SKM-1 treated with dmso at 0.1 percent for 144 hours (cell line): Measurements from ENCODE around the gene ARFGEF2.
"Not testable (repeated sequence)": the region's sequence is repeated elsewhere in the genome, so short reads cannot be mapped to it uniquely, and the experiment has no call there.

Experiments
- DNase-seq: peaks from one replicate; lab custom pipeline; 2025; ENCODE audit not compliant: unreplicated experiment; lab: John Stamatoyannopoulos, UW

ARFGEF2 gene

GRCh38 chr20:48926821-48927220 is 5.3 kb downstream of the ARFGEF2 start:
- DNase-seq: no peak

DNA sequence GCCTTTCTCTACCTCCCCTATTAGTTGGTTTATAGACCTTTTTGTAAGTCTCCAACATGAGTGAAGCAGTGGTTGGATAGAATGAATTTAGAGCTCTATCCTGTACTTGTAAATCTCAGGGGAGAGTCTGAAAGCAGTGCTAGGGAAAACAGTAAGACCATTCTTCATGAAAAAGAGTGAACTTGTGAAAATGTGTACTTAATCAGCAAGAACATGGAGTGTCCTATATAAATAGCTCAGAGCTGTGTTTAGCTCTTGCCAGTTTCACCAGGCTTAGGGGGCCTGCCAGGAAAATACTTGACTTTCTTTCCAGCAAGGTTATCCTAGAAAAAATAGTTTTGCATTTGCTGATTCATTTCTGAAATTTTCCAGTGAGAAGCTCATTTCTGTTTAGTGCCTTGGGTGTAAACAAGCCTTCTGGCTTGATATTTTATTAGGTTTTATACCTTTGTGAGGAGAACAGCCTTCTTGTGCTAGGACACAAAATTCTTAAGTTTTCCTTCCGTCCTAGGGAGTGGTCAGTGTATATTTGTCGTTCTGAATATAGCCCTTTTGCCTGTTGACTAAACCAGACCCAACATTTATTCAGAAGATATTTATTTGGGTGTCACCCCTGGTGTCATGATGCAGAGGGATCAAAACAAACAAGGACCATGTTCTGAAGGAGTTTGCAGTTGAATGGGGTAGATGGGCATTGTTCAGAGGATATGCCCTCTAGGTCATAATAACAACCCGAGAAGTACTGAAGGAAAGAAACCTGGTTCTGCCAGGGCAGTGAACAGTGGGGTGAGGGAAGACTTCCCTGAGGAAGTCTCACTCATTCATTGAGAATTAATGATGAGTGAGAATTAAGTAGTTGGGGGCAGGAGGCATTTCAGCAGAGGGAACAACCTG is 7.6 kb downstream of the ARFGEF2 start:
- DNase-seq: no peak

- DNase-seq: no peak
These were observed 8.5 kb downstream of the ARFGEF2 start for GRCh38 chr20:48930035-48930434.

DNA sequence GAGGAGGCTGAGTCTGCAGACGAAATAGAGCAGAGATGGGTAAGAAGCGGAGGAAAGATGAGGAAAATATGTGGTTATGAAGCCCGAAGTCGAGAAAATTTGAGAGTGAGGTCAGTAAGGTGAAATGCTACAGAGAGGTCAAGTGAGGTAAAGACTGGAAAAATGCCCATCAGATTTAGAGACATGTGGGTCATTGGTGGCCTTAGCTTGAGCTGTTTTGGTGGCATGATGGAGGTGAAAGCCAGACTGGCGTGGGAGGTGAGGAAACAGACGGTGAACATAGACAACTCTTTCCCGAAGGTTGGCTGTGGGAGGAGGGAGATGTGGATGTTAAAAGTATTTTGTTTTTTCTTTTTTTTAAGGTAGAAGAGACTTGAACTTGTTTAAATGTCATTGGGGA is 9.4 kb downstream of the ARFGEF2 start:
- DNase-seq: no peak

GRCh38 chr20:48931527-48932374 is 10.2 kb downstream of the ARFGEF2 start:
- no peak for DNase-seq

DNA sequence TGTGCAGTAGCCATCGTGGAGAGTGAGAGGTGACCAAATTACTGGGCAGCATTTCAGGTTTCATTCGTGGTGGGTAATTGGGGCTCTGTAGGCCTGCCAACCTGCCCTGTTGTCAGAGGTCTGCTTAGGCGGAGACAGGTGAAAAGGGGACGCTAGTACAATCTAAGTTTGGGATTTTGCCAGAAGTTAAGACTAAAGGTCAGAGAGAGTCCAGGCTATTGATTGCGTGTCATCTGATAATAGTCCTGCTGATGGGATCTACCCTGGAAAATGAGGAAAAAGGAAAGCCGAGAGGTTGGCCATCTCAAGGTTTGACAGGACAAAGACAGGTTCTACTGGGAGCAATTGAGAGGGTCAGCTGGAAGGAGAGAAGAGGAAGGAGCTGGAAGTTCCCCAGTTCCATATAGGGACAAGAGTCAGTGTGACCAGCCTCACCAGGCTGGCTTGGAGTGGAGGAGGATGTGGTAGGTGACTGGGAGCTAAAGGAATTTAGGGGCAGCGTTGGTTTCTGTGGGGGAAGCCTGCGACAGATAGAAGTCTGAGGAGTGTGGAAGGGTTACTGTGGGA is 10.9 kb downstream of the ARFGEF2 start:
- DNase-seq: no peak

GRCh38 chr20:48933017-48933766 is 11.7 kb downstream of the ARFGEF2 start:
- no peak for DNase-seq

GRCh38 chr20:48934273-48934877 is 12.9 kb downstream of the ARFGEF2 start:
- DNase-seq: not testable (repeated sequence)

- not testable (repeated sequence) for DNase-seq
These were observed 13.5 kb downstream of the ARFGEF2 start for GRCh38 chr20:48934966-48935365.

- not testable (repeated sequence) for DNase-seq
These were observed 14.7 kb downstream of the ARFGEF2 start for GRCh38 chr20:48936178-48936577.

GRCh38 chr20:48937674-48938073 is 16.2 kb downstream of the ARFGEF2 start:
- no peak for DNase-seq

DNA sequence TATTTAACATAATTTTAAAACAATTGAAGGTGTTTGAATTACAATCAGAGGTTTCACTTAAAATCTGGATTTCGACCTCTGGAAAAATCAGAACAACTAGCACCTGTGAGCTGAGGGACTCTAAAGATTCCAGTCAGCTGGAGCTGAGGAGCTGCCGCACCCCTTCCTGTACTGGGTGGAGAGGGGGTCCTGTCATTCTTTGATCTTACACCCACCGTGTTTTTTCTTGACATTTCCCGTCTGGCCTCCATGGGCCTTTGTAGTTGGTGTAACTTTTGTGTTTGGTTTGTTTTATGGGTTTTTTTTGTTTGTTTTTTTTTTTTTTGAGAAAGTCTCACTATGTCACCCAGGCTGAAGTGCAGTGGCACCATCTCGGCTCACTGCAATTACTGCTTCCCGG is 17.2 kb downstream of the ARFGEF2 start:
- DNase-seq: no peak

GRCh38 chr20:48940170-48940569 is 18.7 kb downstream of the ARFGEF2 start:
- DNase-seq: no peak

GRCh38 chr20:48941467-48941866 is 20.0 kb downstream of the ARFGEF2 start:
- DNase-seq: no peak

- no peak for DNase-seq
These were observed 21.2 kb downstream of the ARFGEF2 start for GRCh38 chr20:48942730-48943129.

DNA sequence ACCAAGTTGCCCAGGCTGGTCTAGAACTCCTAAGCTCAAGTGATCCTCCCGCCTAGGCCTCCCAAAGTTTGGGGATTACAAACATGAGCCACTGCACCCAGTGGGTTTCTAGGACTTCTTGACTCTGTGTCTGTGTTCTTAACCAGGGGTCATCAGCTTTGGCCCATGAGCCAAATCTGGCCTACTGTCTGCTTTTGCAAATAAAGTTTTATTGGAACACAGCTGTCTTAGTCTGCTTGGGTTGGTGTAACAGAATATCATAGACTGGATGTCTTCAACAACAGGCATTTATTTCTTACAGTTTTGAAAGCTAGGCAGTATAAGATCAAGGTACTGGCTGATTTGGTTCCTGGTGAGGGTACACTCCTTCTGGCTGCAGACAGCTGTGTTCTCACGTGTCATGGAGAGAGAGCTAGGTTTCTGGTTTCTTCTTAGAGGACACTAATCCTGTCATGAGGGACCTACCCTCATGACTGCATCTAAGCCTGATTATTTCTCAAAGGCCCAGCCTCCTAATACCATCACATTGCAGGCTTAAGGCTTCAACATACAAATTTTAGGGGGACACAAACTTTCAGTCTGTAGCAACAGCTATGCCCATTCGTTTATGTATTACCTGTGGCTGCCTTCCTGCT is 23.3 kb downstream of the ARFGEF2 start:
- no peak for DNase-seq

DNA sequence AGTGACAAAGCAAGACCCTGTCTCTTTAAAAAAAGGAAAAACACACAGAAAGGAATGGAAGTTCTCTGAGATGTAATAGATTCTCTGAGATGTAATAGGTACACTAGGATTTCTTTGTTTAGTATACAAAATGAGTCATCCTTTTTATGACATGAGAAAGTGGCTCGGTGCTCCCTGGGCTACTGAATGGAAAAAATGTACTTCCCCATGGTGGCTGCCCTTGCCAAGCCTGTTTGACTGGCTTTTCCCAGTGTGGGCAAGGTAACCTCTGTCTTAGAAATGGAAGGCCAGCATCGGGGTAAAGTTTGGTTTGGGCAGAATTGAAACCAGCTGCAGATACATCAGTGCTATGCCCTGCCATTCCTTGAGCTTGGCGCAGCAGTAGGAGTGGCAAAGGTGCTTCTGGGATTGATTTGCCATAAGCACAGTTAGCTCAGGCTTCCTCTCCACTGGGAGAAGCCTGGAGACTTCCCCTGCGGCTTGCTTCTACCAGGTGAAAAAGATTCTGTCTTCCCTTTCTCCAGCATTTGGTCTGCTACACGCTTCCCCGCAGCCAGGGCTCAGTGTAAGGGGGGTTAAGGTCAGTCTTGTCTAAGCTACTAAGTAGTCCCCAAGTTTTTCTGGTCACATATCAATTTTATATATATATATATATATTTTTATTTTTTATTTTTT is 24.5 kb downstream of the ARFGEF2 start:
- no peak for DNase-seq

GRCh38 chr20:48948612-48949011 is 27.1 kb downstream of the ARFGEF2 start:
- DNase-seq: no peak
